GM18873 (cell line): ENCODE results near the gene GSG1L.

Experiments used
- ATAC-seq: cut with Tn5 transposase; IDR thresholded peaks from one replicate; pipeline ENCODE4 v1.9.1; 2021; ENCODE audit warnings: mild to moderate bottlenecking, moderate library complexity, moderate number of reproducible peaks; ENCODE audit not compliant: unreplicated experiment, low FRiP score

The GSG1L gene

DNA sequence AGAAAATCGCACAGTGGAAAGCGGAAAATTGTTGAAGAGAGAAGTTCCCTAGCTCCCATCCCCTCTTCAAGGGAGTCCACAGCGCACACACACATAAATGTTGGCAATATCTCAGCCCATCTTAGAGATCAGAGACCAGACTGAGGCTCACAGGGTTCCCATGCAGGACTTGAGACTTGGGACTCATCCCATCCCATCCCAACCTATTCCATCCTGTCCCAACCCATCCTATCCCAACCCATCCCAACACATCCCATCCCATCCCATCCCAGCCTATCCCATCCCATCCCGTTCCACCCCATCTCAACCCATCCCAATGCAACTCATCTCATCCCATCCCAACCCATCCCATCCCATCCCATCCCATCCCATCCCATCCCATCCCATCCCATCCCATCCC lies 29.6 kb downstream of the GSG1L start:
- no peak for ATAC-seq

DNA sequence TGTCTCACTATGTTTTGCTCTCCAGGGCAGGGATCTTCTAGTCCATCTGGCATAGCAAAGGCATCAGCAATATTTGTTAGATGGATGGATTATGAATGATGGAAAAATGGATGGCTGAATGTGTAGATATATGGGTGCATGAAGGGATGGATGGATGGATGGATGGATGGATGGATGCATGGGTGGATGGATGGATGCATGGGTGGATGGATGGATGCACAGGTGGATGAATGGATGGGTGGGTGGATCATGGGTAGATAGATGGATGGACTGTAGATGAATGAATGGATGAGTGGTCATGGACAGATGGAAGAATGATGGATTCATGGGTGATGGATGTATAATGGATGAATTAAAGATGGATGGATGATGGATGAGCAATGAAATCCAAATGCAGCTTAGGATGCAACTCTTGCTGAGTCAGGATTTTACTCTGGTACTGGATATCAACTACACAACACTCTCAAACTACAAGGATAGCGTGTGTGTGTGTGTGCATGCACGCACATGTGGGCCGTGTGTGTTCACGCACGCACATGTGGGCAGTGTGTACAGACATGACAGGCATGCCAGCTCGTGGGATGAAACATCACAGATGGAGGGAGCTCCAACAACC lies 34.0 kb downstream of the GSG1L start:
- no peak for ATAC-seq

DNA sequence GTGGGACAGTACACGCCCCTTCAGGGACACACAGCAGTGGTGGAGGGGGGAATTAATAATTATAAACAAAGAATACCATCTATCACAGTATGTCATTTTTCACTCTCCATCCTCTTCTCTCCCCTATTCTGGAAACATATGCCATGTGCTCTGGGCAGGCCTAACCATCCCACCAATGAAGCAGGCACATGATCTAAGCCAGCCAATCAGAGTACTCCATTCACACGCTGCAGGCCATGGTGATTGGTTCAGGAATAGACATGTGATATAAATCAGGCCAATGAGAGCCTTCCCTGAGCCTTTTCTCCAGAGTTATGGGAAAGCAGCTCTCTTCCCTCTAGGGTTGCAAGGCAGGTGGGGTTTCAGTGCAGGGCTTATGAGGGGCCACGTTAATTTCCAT lies 36.5 kb downstream of the GSG1L start:
- ATAC-seq = no peak

GRCh38 chr16:28025631-28026030 lies 37.9 kb downstream of the GSG1L start:
- ATAC-seq = no peak

DNA sequence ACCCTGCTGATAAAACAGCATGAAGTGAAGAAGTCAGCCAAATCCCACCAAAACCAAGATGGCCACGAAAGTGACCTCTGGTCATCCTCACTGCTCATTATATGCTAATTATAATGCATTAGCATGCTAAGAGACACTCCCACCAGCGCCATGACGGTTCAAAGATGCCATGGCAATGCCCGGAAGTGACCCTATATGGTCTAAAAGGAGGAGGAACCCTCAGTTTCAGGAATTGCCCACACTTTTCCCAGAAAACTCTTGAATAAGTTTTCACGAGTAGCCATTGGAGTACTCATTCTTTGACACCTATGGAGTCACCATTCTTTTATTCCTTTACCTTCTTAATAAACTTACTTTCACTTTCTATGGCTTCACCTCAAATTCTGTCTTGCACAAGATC lies 44.3 kb downstream of the GSG1L start:
- ATAC-seq = no peak

- no peak for ATAC-seq
Observed at GRCh38 chr16:28014851-28015250, 48.7 kb downstream of the GSG1L start.

- ATAC-seq = no peak
Observed at GRCh38 chr16:28013878-28014277, 49.6 kb downstream of the GSG1L start.

DNA sequence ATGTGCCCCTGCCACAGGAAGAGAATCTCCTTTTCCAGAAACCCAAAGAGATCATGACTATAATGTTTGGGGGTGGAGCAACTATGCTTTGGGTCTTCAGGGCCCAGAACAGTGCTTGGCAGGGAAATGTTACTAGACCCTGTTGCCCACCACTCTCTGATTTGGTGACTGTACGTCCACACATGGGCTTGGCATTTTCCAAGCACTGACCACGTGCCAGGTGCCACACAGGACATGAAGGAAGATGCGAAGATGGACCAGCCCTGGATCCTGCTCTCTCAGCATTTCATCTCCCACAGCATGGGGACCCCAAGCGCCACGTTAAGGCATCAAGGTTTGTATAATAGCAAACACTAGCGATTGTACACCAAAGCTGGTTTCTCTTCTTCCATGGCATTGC lies 50.1 kb downstream of the GSG1L start:
- ATAC-seq = no peak

DNA sequence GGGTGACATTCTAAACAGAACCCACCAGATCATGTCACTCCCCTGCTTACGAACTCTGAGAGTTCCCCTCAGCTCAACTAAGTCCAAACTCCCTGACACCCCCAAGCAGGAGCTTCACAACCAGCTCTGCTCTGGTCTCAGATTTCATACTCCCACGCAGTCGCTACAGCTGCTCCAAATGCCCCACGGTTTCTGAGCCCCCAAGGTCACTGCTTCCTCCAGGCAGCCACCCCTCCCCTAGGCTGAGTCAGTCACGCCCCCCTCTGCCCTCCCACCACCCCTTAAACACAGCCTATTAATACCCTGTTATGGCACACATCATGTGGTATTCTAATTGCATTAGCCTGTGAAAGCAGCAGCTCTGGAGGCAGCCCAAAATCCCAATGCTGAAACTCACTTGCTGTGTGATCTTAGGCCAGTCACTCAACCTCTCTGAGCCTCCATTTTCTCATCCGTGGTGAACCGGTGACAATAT lies 51.5 kb downstream of the GSG1L start:
- no peak for ATAC-seq

- ATAC-seq = no peak
Observed at GRCh38 chr16:28011223-28011622, 52.3 kb downstream of the GSG1L start.

DNA sequence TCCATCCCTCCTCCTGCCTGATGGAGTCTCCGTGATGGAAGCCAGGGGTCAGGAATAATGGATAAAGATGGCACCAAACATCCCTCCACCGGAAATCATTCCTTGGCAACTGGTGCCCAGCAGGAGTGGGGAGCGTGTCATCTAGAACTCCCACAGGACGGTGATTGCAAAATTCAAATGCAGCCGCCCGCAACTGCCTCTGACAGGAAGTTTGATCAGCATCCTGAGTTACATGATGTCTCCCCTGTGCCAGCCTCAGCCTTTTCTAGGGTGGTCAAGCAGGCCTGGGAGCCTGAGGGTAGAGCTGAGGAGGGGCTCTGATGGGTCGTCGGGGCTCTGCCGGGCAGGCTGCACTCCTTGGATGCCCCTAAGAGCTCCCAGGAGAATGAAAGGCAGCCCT lies 52.8 kb downstream of the GSG1L start:
- ATAC-seq = no peak

DNA sequence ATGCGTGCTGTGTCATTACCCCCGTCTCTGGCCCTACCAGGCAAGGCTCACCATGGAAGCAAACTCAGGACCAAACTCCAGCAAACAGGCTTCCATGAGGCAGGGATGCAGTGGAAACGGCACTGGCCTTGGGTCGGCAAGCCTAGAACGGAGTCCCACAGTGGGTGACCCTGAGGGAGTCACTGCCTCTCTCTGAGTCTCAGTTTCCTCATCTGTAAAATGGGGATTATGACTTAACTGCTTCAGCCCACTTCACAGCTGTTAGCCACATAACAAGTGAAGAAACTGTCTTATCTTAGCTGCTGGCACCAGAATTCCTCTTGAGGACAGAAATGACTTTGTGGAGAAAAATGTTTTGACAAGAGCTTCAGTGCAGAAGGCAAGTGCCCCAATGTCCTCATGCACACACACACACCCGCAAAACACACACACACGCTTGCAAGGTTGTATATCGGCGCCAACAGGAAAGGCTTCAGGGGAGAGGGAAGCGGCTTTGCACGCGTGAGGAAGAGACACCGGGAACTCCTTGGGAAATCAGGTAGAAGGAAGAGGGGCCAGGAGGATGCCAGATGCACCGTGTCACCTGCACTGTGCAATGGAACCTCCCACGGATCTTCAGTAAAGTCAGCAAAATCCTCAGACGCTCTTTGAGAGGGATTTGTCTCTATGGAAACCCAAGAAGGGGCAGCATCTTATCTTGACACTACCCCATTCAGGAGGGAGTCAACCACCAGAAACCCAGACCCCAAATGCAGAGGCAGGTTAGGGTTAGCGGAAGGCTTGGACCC lies 53.7 kb downstream of the GSG1L start:
- ATAC-seq = no peak

DNA sequence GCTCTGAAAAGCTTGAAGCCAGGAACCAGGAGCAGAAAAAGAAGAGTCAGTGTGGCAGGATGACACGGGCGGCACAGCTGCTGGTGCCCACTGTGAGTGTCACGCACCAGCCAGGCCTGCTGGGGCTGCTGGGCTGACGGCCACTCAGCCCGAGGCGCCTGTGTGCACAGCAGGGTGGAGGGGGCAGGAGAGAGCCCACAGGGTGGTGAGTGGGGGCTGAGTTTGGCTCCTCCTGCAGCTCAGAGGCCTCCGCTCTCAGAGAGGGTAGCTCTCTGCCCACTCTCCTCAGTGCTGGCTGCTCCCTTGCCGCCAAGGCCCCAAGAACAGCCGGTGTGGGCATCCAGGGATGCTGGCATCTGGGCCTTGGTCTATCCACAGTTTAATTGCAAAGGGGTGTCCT lies 59.6 kb downstream of the GSG1L start:
- ATAC-seq = no peak

DNA sequence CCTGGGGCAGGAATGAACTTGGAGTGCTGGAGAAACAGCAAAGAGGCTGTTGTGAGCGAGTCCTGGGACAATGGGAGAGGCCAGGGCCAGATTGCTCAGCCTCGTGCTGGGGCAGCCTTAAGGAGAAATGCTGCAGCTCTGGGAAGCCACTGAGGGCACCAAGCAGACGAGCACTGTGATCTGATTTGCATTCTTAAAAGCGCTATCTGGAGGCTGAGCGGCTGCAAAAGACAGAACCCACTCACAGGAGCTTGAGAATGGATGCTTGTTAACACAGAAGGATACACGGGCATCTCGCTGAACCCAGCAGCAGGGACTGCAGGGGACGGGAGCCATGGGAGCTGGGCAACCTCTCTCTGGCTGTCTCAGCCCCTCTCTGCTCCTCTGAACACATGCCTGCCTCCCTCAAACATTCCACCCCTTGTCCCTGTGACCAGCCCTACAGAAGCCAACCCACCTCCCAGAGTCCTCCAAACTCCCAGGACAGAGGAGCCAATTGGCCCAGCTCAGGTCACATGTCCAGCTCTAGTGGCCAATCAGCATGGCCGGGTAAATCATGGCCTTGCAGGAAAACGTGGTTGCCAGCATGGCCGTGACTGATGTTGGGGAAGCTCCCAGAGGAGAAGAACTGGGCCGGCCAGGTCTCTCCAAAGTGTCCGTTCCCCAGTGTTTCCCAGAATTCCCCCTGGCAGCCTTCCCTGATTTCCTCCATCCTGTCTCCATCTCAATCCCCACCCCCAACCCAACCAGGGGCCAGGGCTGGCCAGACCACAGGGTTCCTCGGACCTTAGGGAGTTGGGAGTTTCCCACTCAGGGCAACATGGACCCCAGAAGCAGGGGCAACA lies 60.3 kb downstream of the GSG1L start:
- no peak for ATAC-seq

DNA sequence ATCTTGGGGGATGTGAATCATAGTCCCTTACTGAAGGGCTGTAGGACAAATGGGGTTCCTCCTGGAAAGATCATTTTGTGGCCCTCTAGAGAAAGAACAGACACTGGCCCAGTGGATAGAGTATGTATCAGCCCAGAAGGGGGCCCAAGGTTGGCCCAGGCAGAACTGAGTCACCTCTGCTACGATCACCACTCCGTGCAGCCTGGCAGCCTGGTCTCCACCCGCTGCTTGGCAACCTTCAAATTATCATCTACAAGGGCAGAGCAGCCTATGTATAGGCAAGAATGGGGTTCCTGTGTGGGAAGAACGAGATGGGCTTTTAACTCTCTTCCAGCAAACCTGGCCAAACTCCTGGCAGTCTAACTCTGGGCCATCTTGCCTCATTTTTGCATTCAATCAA lies 61.9 kb downstream of the GSG1L start:
- no peak for ATAC-seq

DNA sequence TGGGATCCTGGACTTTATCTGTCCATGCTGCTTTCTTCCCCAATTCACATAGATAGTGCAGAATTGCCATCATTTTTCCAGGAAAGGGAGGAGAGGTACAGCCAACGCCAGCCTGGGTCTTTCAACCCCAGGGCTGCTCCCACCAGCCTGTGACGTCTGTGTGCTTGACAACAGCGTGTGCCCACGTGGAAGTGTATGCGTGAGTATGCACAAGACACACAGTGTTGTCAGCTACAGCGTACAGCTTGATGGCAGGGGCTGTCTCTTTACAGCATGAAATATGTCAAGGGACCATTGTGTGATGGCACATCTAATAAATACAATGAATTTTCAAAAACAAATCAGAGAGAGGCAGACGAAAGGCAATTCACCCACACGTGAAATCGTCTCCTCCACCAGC lies 62.3 kb downstream of the GSG1L start:
- no peak for ATAC-seq

DNA sequence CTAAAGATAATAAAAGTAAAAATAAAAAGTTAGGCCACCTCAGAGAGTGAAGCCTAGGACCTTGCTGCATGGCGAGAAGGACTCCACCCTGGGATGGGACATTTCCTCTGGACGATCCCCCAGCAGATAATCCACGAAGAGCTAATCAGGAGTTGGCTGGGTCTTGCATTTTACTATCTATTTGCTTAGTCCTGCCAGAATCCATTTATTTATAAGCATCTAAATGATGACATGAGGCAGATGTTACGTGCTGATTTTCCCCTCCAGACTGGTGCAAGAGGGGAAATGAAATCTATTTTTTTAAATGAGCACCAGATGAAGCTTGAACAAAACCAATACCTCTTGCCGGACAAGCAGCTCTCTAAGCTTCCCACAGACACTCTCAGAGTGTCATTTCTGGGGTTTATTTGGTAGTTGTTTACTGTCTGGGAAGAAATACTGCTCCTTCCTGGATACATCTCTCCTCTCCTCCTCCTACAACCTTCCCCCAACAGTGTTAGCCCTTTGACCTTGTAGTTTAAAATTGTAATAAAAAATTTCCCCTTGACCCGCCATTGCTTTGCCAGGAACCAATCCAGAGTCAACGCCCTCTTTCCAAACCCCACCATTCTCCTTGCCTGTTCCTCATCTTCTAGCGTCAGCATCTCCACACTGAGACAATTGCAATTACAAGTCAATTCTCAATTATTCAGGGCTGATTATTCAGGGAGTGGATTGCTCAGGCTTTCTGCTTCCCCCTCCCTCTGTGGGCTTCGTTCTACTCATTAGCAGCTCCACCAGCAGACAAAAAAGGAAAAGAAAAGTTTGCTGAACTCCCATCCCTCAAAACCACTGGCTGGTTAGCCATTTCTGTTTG lies 63.0 kb downstream of the GSG1L start:
- no peak for ATAC-seq

DNA sequence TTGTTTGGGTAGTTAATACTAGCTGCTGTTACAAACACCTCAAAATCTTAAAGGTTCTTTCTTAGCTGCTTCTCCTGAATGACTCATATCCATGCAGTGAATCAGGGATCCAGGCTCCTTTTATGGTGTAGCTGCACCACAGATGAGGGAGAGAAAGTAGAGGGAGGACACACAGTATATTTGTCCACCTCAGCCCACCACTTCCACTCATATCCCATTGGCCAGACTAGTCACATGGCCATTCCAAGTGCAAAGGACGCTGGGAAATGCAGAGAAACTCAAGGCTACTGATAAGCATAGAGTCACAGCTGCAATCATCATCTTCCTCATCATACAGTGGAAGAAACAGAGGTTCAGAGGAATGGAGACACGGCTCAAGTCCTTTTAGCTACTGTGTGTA lies 63.8 kb downstream of the GSG1L start:
- ATAC-seq = no peak

GRCh38 chr16:27995378-27995777 lies 68.1 kb downstream of the GSG1L start:
- no peak for ATAC-seq

DNA sequence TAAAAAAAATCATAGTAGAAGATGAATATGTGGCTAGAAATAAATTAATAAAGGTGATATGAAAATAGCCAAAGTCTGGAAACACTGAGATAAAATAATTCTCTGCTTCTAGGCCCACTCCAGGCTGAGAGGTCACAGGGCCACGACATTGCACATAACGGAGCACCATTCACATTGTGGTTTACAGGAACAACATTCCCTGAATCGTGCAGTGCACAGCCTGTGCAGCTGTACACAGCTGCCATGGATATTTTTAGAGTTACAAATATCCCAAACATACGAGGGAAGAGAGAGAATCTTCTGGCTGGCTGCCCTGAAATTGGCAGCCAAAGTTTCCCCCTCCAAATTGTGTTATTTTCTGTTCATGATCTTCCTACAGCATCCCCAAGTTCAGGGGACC lies 68.8 kb downstream of the GSG1L start:
- ATAC-seq = no peak
